Heart left ventricle (tissue), 16 donors: ENCODE results near the gene FAM20C. TPM values are rescaled to one million over a fixed set of nuclear protein-coding genes. Genes with fewer than 3 reads are reported as not detected.

Source experiments
- ATAC-seq, 4 donors: fragments of 200-7000 bp; cut with Tn5 transposase; one replicate each; pipeline ENCODE4 v1.9.1; 2020 to 2022; ENCODE audit warnings: moderate library complexity in 4 of 4, mild to moderate bottlenecking in 3 of 4, moderate number of reproducible peaks in 1 of 4
- DNase-seq, 5 donors: peaks; one replicate each; pipeline ENCODE4 v3.0.0-alpha.2; 2020
- H3K27ac ChIP-seq, 12 donors: fragments of 200-600 bp; sonication (generic) in 4 of 12; one replicate each; pipeline versions ENCODE4 v1.5.0 to v1.8.0; 2016 to 2022; ENCODE audit warnings: mild to moderate bottlenecking in 2 of 12
- H3K27me3 ChIP-seq, 9 donors: fragments of 200-600 bp; sonication (generic) in 2 of 9; one replicate each; pipeline versions ENCODE4 v1.5.1 to v1.8.0; 2016 to 2022; ENCODE audit warnings: mild to moderate bottlenecking in 3 of 9
- H3K36me3 ChIP-seq, 9 donors: fragments of 200-600 bp; sonication (generic) in 2 of 9; one replicate each; pipeline versions ENCODE4 v1.5.0 to v1.8.0; 2018 to 2022; ENCODE audit warnings: mild to moderate bottlenecking in 2 of 9
- H3K4me1 ChIP-seq, 12 donors: fragments of 200-600 bp; sonication (generic) in 4 of 12; one replicate each; pipeline versions ENCODE4 v1.5.0 to v1.8.0; 2016 to 2022; ENCODE audit warnings: mild to moderate bottlenecking in 3 of 12
- H3K4me3 ChIP-seq, 12 donors: fragments of 200-600 bp; sonication (generic) in 4 of 12; one replicate each; pipeline versions ENCODE4 v1.5.0 to v1.8.0; 2017 to 2022; ENCODE audit warnings: mild to moderate bottlenecking in 9 of 12, moderate library complexity in 4 of 12
- H3K9me3 ChIP-seq, 12 donors: fragments of 200-600 bp; sonication (generic) in 4 of 12; one replicate each; pipeline versions ENCODE4 v1.5.0 to v1.8.0; 2016 to 2022; ENCODE audit warnings: mild to moderate bottlenecking in 1 of 12
- POLR2A ChIP-seq, 2 donors: fragments of 450-650 bp; IDR thresholded peaks; one replicate each; pipeline ENCODE4 v1.6.1; 2017; ENCODE audit warnings: antibody characterized with exemption in 2 of 2, mild to moderate bottlenecking in 2 of 2, moderate library complexity in 2 of 2
- WGBS, 4 donors: extraction: QIAGEN DNeasy Blood & Tissue Kit in 2 of 4; methylation state at CpG; one replicate each; pipeline versions ENCODE4 v1.1.5 to v1.1.7; 2013 to 2018; 5-methylcytosine and 5-hydroxymethylcytosine counted together
- intact Hi-C, 10 donors: fragments of 100-400 bp; cut with DNase I; formaldehyde crosslinking; loops; one replicate each; pipeline versions ENCODE4 v1.11.1 to v1.14.2; 2022
- polyA plus RNA-seq, 2 donors: library from polyadenylated mRNA; stranded (reverse); fragments of 200-250 nt; gene quantifications; one replicate each; pipeline ENCODE4 v1.2.3, GENCODE V29; 2013
- total RNA-seq, 9 donors: library from RNA; depleted of rRNA in 2 of 9; stranded (reverse); fragments of >200 nt in 2 of 9; fragmentation: NEBNext Ultra II Directional in 3 of 9; extraction: Animal tissue kit (Norgen Biotek cat#: 25700) in 3 of 9; gene quantifications; one replicate each; pipeline versions ENCODE4 v1.1.0 to v1.2.4, GENCODE V29; 2016 to 2023
- TF ChIP-seq, protein P1 (sequence below), 12 donors: fragments of 200-600 bp; sonication (generic) in 4 of 12; IDR thresholded peaks; one replicate each; pipeline versions ENCODE4 v1.5.0 to v1.8.0; 2018 to 2022; ENCODE audit warnings: antibody characterized with exemption in 12 of 12, mild to moderate bottlenecking in 5 of 12
- donor health status: ischemic (EF 13 %, LVEDD 7.1; RV severe dilation, severe dysfunction).
- donor health status: healthy with polysubstance abuse.
- donor health status: DM: no; HTN: yes; CAD: no.
- donor health status: DM: no; HTN: no; CAD: no.
- donor health status: ischemic (EF 25% LVEDD 6.9; RV normal size, moderate dysfunction).
- donor health status: ischemic (EF 25% LVEDD 5.7; RV mildly dilated, moderate dysfunction).
- donor health status: healthy.
- donor health status: DM: yes; HTN: yes; CAD: no.
- donor health status: ischemic (EF 35%, LVEDD 5.7; RV mildly dilated, moderate dysfunction).
- donor health status: nonischemic (EF 11% LVEDD 7.7; RV severe dilation, severe dysfunction).
- donor health status: DM: yes; HTN: yes; CAD: no.
- donor health status: PGD.
- donor health status: ischemic (EF 29% LVEDD 5.4; RV normal size, mild dysfunction).
- donor health status: nonischemic (EF 23%, LVEDD 6.1; RV moderate dilation, normal function).

The FAM20C gene
- total and polyA plus RNA-seq, 11 donors = 11.1 to 52.0 (median 21.0) TPM

- WGBS, 4 donors = 19 to 28% (median 27%) methylated on average over 22 to 34 of the region's 34 CpGs
- peaks cover 0 to 7% (median 0%) of the 10 kb centered on the region in 9 donors for H3K27me3 ChIP-seq
- no peak for TF ChIP-seq POLR2A (IDR thresholded peaks at IDR 0.05)
- TF ChIP-seq, protein P1, sequence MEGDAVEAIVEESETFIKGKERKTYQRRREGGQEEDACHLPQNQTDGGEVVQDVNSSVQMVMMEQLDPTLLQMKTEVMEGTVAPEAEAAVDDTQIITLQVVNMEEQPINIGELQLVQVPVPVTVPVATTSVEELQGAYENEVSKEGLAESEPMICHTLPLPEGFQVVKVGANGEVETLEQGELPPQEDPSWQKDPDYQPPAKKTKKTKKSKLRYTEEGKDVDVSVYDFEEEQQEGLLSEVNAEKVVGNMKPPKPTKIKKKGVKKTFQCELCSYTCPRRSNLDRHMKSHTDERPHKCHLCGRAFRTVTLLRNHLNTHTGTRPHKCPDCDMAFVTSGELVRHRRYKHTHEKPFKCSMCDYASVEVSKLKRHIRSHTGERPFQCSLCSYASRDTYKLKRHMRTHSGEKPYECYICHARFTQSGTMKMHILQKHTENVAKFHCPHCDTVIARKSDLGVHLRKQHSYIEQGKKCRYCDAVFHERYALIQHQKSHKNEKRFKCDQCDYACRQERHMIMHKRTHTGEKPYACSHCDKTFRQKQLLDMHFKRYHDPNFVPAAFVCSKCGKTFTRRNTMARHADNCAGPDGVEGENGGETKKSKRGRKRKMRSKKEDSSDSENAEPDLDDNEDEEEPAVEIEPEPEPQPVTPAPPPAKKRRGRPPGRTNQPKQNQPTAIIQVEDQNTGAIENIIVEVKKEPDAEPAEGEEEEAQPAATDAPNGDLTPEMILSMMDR (IDR thresholded peaks at IDR 0.05) = no peak
- H3K36me3 ChIP-seq = peaks cover 0 to 15% (median 11%) of the 10 kb centered on the region in 9 donors
- peak overlapping the region; percentile 53 to 96 (median 70) for H3K4me3 ChIP-seq
- H3K4me1 ChIP-seq = peaks cover 0 to 51% (median 29%) of the 10 kb centered on the region in 12 donors
- ATAC-seq (peak in 3 of 4 donors; percentile 14 to 54 (median 46)), DNase-seq (peak in 4 of 5 donors; percentile 48 to 79 (median 62))
- intact Hi-C loops = loop anchor here in 7 of 10 donors (2.0 to 5.0 kb wide), 3 partner anchors 39 to 44 kb away; no protein-coding TSS in a partner anchor
- no peaks in the 10 kb centered on the region for H3K9me3 ChIP-seq
- peak overlapping the region; percentile 68 to 96 (median 91) for H3K27ac ChIP-seq
Measured at GRCh38 chr7:191105-191980, 1.0 kb upstream of the FAM20C start.

DNA sequence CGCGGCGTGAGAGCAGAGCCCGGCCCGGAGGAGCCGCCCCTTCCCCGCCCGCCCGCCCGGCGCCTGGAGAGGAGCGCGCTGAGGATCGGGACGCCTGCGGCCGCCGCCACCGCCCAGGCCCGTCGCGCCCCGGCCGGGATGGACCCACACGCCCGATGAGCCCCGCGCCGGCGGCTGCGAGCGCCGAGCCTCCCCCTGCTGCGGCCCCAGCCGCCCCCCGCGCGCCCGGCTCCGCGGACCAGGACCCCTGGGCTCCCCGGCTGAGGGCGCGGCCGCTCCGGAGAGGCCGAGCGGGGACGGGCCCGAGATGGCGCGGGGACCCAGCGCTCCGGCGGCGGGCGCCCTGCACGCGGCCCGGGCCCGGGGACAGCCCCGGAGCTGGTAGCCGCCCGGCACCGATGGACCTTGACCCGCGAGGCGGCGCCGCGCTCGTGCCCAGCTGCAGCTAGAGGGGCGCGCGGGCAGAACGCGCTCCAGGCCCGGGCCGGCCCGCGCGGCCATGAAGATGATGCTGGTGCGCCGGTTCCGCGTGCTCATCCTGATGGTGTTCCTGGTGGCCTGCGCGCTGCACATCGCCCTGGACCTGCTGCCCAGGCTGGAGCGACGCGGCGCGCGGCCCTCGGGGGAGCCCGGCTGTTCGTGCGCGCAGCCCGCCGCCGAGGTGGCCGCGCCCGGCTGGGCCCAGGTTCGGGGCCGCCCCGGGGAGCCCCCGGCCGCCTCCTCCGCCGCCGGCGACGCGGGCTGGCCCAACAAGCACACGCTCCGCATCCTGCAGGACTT, 520 bp downstream of the FAM20C start:
- TF ChIP-seq, protein P1 (IDR thresholded peaks at IDR 0.05) = no peak
- TF ChIP-seq POLR2A (IDR thresholded peaks at IDR 0.05) = no peak
- DNase-seq = no peak
- intact Hi-C loops = loop anchor here in 7 of 10 donors (1.0 to 5.0 kb wide), 4 partner anchors 37 to 46 kb away; no protein-coding TSS in a partner anchor
- 0 to 1% (median 1%) methylated on average over 1 to 119 of the region's 119 CpGs for WGBS, 4 donors
- Histone ChIP-seq H3K27ac (peak overlapping the region; percentile 68 to 96 (median 91)), H3K9me3 (no peaks in the 10 kb centered on the region), H3K36me3 (peaks cover 0 to 31% (median 26%) of the 10 kb centered on the region in 9 donors), H3K4me1 (peaks cover 0 to 53% (median 29%) of the 10 kb centered on the region in 12 donors), H3K27me3 (peaks cover 0 to 7% (median 0%) of the 10 kb centered on the region in 9 donors), H3K4me3 (peak overlapping the region; percentile 59 to 96 (median 74))
- no peak for ATAC-seq

GRCh38 chr7:193481-194251, 1.3 kb downstream of the FAM20C start:
- peaks cover 0 to 53% (median 29%) of the 10 kb centered on the region in 12 donors for H3K4me1 ChIP-seq
- H3K9me3 ChIP-seq = no peaks in the 10 kb centered on the region
- intact Hi-C loops = loop anchor here in 6 of 10 donors (5.0 kb wide), 2 partner anchors 41 to 46 kb away; no protein-coding TSS in a partner anchor
- peaks cover 0 to 38% (median 34%) of the 10 kb centered on the region in 9 donors for H3K36me3 ChIP-seq
- H3K27ac ChIP-seq = peak overlapping the region in 8 of 12 donors; percentile 3 to 94 (median 48)
- H3K27me3 ChIP-seq = peaks cover 0 to 7% (median 0%) of the 10 kb centered on the region in 9 donors
- no peak for ATAC-seq
- TF ChIP-seq POLR2A (IDR thresholded peaks at IDR 0.05) = no peak
- TF ChIP-seq, protein P1 (IDR thresholded peaks at IDR 0.05) = no peak
- DNase-seq = no peak
- WGBS, 4 donors = 1 to 5% (median 3%) methylated on average over 12 to 57 of the region's 57 CpGs
- peak overlapping the region; percentile 59 to 96 (median 74) for H3K4me3 ChIP-seq
